GM18498 (cell line): Measurements from ENCODE around the gene RRAGD.
A peak's percentile ranks its signal among the peaks of the same experiment; 100 is the strongest.

Experiments used
- ATAC-seq: cut with Tn5 transposase; IDR thresholded peaks from one replicate; pipeline ENCODE4 v1.9.1; 2021; ENCODE audit warnings: mild to moderate bottlenecking, moderate library complexity; ENCODE audit not compliant: unreplicated experiment

RRAGD gene

GRCh38 chr6:89412071-89413005 lies at the start of gene RRAGD:
Gene RRAGD (minus strand): TSS chr6:89412273. CDS start chr6:89411993, 280 bp downstream.
- peak; percentile 81 for ATAC-seq

- ATAC-seq = no peak
These were observed 48.6 kb upstream of the RRAGD start for GRCh38 chr6:89460713-89461112.

GRCh38 chr6:89459501-89459900 lies 47.4 kb upstream of the RRAGD start:
- no peak for ATAC-seq

GRCh38 chr6:89458704-89459103 lies 46.6 kb upstream of the RRAGD start:
- ATAC-seq = no peak

- ATAC-seq = no peak
These were observed 42.2 kb upstream of the RRAGD start for GRCh38 chr6:89454300-89454699.

GRCh38 chr6:89452281-89452680 lies 40.2 kb upstream of the RRAGD start:
- ATAC-seq = no peak

GRCh38 chr6:89449193-89449592 lies 37.1 kb upstream of the RRAGD start:
- no peak for ATAC-seq

GRCh38 chr6:89443658-89444057 lies 31.6 kb upstream of the RRAGD start:
- no peak for ATAC-seq

- no peak for ATAC-seq
These were observed 28.1 kb upstream of the RRAGD start for GRCh38 chr6:89440200-89440599.

GRCh38 chr6:89439014-89439413 lies 26.9 kb upstream of the RRAGD start:
- no peak for ATAC-seq

GRCh38 chr6:89438248-89438647 lies 26.2 kb upstream of the RRAGD start:
- ATAC-seq = no peak

- no peak for ATAC-seq
These were observed 24.2 kb upstream of the RRAGD start for GRCh38 chr6:89436226-89436625.

- ATAC-seq = no peak
These were observed 22.9 kb upstream of the RRAGD start for GRCh38 chr6:89434954-89435353.

- ATAC-seq = no peak
These were observed 22.1 kb upstream of the RRAGD start for GRCh38 chr6:89434150-89434499.

GRCh38 chr6:89433252-89434149 lies 21.4 kb upstream of the RRAGD start:
- ATAC-seq = peak; percentile 44

- ATAC-seq = peak; percentile 90
These were observed 20.8 kb upstream of the RRAGD start, which contains the start of gene ANKRD6 for GRCh38 chr6:89432875-89433251. Gene ANKRD6 (plus strand): TSS chr6:89433152. CDS start chr6:89566977, 133,825 bp downstream.

GRCh38 chr6:89430201-89430962 lies 18.3 kb upstream of the RRAGD start:
- ATAC-seq = no peak

- ATAC-seq = no peak
These were observed 4.7 kb upstream of the RRAGD start for GRCh38 chr6:89416796-89417195.

- ATAC-seq = no peak
These were observed 3.1 kb upstream of the RRAGD start for GRCh38 chr6:89415185-89415584.

- no peak for ATAC-seq
These were observed 2.1 kb upstream of the RRAGD start for GRCh38 chr6:89414215-89414614.

- no peak for ATAC-seq
These were observed 930 bp upstream of the RRAGD start for GRCh38 chr6:89413006-89413400.
